ENCODE measurements around the gene OSBPL8.

DNA sequence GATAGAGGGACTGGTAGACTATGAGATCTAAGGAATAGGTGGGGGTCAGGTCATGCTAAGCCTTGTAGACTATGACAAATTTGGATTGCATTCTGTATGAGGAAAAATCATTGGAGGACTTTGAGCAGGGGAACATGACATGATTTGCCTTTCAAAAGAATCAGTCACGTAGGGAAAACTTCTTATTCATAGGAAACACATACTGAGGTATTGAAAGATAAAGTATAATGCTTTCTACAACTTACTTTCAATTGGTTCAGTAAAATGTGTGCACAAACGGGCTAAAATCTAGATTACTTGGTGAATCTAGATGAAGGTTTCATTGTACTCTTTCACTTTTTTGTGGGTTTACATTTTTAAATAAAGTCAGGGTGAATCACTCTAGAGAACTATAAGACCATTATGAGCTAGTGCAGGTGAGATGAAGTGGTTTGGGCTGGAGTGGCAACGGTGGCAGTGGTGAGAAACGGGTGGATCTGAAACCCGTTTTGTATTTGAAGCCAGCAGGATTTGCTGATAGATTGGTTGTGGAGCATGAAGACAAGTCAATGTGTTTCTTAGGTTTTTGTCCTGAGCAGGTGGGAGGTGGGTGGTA is 218.0 kb downstream of the OSBPL8 start:
- TF ChIP-seq CTCF (IDR thresholded peaks at IDR 0.05 in 2 of 3, conservative IDR thresholded peaks at IDR 0.05 in 1 of 3; ENCODE audit: insufficient read depth in 2 of 3, low read depth in 1 of 3, low read length in 3 of 3): no peak
- TF ChIP-seq NFRKB (IDR thresholded peaks at IDR 0.05; ENCODE audit: low read depth): no peak
- TF ChIP-seq, protein P1, sequence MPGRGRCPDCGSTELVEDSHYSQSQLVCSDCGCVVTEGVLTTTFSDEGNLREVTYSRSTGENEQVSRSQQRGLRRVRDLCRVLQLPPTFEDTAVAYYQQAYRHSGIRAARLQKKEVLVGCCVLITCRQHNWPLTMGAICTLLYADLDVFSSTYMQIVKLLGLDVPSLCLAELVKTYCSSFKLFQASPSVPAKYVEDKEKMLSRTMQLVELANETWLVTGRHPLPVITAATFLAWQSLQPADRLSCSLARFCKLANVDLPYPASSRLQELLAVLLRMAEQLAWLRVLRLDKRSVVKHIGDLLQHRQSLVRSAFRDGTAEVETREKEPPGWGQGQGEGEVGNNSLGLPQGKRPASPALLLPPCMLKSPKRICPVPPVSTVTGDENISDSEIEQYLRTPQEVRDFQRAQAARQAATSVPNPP (IDR thresholded peaks at IDR 0.05; ENCODE audit: borderline replicate concordance, insufficient read depth, insufficient read length): no peak
- no peak for TF ChIP-seq TRIM24 (IDR thresholded peaks at IDR 0.05)
- no peak for TF ChIP-seq POLR2AphosphoS5 (IDR thresholded peaks at IDR 0.05; ENCODE audit: control insufficient read depth, insufficient read depth, low read depth, low read length)
- TF ChIP-seq YY1 (IDR thresholded peaks at IDR 0.05; ENCODE audit: borderline replicate concordance in 1 of 3, control insufficient read depth in 1 of 3, extremely low read depth in 1 of 3, insufficient read depth in 3 of 3, insufficient read length in 1 of 3, insufficient replicate concordance in 2 of 3, low read depth in 1 of 3, low read length in 2 of 3): no peak
- no peak for TF ChIP-seq ZNF24 (IDR thresholded peaks at IDR 0.05)
- TF ChIP-seq CREB3 (tag; conservative IDR thresholded peaks at IDR 0.05; ENCODE audit: low read depth): no peak
- TF ChIP-seq HDAC3 (IDR thresholded peaks at IDR 0.05; ENCODE audit: borderline replicate concordance, partially characterized antibody): no peak
- TF ChIP-seq KLF6 (CRISPR knock-in tag; IDR thresholded peaks at IDR 0.05; ENCODE audit: borderline replicate concordance): no peak
- TF ChIP-seq, protein P2, sequence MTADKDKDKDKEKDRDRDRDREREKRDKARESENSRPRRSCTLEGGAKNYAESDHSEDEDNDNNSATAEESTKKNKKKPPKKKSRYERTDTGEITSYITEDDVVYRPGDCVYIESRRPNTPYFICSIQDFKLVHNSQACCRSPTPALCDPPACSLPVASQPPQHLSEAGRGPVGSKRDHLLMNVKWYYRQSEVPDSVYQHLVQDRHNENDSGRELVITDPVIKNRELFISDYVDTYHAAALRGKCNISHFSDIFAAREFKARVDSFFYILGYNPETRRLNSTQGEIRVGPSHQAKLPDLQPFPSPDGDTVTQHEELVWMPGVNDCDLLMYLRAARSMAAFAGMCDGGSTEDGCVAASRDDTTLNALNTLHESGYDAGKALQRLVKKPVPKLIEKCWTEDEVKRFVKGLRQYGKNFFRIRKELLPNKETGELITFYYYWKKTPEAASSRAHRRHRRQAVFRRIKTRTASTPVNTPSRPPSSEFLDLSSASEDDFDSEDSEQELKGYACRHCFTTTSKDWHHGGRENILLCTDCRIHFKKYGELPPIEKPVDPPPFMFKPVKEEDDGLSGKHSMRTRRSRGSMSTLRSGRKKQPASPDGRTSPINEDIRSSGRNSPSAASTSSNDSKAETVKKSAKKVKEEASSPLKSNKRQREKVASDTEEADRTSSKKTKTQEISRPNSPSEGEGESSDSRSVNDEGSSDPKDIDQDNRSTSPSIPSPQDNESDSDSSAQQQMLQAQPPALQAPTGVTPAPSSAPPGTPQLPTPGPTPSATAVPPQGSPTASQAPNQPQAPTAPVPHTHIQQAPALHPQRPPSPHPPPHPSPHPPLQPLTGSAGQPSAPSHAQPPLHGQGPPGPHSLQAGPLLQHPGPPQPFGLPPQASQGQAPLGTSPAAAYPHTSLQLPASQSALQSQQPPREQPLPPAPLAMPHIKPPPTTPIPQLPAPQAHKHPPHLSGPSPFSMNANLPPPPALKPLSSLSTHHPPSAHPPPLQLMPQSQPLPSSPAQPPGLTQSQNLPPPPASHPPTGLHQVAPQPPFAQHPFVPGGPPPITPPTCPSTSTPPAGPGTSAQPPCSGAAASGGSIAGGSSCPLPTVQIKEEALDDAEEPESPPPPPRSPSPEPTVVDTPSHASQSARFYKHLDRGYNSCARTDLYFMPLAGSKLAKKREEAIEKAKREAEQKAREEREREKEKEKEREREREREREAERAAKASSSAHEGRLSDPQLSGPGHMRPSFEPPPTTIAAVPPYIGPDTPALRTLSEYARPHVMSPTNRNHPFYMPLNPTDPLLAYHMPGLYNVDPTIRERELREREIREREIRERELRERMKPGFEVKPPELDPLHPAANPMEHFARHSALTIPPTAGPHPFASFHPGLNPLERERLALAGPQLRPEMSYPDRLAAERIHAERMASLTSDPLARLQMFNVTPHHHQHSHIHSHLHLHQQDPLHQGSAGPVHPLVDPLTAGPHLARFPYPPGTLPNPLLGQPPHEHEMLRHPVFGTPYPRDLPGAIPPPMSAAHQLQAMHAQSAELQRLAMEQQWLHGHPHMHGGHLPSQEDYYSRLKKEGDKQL (CRISPR knock-in tag; IDR thresholded peaks at IDR 0.05; ENCODE audit: borderline replicate concordance): no peak
